Measurements from ENCODE around the gene PLAC8L1.

PLAC8L1 gene

DNA sequence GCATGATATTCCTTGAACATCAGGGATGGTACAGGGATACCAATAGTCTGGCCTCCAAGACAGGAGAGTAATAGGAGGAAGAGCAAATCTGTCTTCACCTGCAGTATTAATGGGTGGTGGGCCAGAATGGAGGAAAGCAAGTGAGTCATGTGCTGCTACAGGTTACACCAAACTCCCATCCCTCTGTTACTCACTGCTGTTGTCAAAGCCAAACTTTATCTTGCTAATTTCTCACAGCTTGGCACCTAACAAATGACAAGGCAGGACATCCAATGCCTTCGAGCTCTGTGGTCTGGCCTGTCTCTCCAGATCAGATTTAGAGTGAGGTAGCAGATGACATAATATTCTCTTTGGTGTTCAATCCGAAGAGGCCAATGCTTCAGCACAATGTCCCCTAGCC, 26.8 kb downstream of the PLAC8L1 start:
- DNase-seq = no peak

DNA sequence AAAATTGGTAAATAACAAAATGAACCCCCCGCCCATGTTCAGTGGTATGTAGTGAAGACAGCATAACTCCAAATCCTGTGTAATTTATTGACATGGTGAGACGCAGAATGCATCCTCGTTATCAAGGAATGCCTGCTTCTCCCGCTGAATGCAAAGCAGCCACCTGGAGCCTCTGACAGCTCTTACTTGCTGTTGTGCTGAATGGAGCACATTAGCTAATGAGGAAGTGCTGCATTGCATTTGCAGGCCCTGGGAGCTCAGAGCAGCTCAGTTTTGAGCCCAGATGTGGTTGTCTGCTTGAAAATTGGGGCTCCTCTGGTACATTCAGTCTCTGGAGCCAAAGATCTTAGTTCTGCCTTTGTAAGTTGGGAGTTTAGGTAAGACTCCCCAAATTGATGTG, 28.9 kb downstream of the PLAC8L1 start:
- no peak for DNase-seq

DNA sequence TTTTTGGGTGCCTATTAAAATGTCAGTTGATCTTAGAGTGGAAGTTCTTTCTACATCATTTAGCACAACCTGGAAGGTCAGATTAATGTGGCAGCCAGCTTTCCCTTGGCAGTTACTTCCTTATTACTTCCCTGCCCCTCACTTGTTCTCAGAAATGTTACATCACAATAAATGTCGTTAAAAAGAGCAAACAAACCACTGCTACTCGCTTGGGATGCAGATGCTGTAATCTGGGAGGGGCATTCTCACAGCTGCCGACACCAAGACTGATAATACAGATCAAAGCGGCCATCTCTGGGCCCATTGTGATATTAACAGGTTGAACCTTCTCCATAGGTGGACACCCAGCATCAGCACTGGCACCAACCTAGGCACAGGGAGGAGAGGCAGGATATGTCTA, 29.3 kb downstream of the PLAC8L1 start:
- DNase-seq = no peak

DNA sequence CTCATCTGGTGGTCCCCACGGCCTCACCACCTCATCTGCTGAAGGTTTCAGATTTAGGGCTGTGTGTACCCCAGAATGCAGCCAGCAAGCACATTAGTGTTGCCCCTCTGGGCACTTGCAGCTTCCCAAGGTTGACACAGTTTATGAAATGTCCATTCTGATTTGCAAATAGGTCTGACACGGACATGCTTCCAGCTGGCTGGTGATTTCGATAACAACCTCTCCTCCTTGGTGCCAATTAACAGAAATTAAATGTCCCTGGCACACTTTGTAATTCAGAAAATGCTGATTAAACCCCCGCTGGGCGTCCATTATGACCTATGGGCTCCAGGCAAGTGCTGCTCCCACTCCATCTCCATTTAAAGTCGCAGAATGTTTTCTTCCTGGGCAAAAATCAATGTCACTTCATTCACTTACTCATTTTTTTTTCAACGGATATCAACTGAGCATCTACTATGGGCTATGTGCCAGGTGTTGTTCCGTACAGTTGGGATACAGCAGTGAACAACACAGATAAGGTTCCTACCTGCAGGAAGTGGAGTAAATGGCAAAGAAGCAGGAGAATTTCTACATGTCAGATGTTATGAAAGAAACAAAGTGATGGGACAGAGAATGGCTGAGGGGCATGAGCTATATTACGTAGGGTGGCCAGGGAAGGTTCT, 32.0 kb downstream of the PLAC8L1 start:
- no peak for DNase-seq

DNA sequence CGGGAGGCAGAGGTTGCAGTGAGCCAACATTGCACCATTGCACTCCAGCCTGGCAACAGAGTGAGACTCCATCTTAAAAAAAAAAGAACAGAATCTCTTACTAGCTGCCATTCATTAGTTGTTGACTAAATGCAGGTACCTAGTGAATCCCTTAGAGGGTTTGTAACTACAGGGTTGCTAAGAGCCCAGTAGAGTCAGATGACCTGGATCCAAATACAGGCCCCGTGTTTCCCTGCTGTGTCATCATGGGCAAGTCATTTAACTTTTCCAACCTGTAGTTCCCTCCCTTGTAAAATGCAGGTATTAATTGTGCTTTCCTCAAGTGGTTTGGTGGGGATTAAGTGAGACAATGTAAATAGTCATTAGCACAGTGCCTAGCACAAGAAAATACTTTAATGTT, 32.8 kb downstream of the PLAC8L1 start:
- DNase-seq = no peak

DNA sequence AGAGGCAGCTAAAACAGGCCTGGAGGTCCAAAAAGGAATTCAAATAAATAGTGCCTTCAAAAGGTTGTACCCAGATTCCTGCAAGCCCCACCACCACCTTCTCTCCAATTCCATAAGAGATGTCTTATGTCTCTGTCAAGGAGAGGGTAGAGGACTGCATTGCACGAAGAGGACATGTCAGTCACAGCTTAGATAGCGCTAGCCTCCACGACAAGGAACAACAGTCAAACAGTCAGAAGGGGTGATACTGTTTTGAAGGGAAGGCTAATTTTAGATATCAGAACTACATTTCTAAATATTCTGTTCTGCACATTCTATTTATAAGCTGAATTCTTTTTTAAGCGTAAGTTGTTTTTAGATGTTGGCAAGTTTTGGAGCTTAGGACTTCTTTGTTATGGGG, 34.2 kb downstream of the PLAC8L1 start:
- no peak for DNase-seq

DNA sequence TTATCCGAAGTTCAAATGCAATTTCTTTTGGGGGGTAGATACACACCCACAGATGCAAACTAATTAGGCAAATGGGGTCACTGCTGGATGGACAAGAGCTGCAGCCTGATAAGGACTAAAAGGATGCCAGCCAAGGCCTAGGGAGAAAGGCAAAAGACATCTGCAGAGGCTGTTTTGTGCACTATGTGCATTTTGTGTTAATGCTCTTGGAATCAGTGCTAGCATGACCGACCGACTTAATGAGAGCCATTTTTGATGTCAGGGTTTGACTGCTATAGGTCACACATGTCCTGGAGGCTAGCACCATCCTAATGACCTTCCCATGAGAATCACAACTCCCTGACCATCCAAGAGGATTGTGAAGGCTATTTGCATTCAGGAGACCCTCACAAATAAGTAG, 34.6 kb downstream of the PLAC8L1 start:
- DNase-seq = no peak

DNA sequence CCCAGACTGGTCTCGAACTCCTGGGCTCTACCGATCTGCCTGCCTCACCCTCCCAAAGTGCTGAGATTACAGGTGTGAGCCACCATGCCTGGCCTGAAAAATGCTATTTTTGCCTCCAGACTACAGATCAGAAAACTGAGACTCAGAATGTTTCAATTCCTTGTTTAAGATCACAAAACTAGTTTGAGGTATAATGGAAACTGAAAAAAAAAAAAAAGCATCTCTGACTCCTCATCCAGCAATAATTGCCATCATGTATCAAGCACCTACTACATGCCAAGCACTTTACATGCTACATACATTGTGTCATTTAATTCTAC, 35.6 kb downstream of the PLAC8L1 start:
- no peak for DNase-seq

DNA sequence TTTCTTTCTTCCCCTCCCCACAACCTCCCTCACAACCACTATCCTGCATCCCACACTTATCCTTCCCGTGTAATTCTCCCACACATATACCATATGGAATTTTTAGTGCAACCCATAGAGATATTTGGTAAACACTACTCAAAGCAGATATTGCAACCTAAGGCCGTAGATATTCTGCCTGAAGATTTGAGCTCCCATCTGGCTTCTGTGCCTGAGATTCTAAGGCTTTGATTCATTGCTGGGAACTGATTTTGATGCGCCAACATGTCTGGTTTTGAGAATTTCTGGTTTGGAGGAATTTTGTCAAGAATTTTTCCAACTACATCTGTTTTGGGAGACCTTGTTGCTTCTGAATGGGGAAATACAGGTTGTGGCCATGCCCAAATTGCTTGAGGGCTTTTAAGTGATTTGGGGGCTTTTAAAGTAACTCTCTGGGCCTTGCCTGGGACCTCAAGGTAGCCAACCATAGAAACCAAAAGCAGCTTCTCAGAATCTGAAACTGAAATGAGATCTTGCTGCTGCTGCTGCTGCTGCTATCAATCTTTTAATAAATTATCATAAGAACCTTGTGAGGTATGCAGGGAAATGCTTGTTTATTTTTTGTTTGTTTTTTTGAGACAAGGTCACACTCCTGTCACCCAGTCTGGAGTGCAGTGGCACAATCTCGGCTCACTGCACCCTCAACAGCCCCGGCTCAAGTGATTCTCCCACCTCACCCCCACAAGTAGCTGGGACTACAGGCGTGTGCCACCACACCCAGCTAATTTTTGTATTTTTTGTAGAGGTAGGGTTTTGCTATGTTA, 36.2 kb downstream of the PLAC8L1 start:
- DNase-seq = no peak

DNA sequence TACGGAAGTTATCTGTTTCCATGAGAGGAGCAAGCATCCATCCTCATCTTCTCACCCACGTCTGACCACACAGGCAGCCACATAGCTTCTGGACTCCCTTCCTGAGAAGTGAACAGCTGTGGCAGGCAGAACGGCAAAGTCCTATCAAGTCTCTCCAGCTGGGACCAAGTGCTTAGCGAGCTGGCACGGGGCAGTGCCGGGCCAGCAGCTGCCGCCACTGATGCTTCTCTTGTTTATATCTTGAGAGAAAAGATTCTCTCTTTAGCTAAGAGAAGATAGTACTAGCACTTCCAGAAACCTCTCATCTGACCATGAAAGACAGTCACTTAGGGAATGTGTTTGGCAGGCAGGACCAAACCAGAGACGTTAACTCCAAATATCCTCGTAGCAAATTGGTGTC, 37.2 kb downstream of the PLAC8L1 start:
- no peak for DNase-seq

DNA sequence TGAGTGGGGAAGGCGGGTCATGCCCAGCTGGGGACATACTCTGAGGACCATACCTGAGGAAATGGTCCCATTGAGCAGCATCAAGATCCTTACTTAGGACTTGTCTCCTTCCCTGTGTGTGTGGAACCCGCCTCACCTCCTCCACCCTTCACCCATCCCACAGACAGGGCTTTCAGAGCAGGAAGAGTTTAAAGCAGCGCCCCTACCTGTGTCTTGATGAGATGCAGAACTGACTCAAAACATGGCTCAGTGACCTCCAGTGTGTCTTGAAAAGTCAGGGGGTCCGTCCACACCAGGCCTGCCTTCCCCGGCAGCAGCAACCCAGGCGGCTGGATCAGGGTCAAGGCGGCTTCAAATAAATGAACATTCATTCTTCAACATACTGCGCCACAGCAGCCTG, 38.4 kb downstream of the PLAC8L1 start:
- DNase-seq = no peak

DNA sequence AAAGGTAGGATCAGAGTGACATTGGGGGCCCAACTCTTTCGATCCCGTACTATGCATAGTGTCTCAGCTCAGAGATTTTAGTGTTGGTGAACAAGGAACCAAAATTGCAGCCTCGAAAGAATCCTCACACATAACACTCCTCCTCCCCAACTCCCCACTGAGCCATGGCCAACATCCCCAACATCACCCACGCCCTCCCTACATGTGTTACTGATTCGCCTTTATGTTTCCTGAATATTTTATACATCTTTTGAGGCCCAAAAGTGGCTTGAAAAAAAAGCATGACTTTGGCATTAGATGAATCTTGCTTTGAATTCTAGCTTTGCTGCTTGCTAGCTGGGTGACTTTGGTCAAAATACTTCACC, 45.2 kb downstream of the PLAC8L1 start:
- no peak for DNase-seq

DNA sequence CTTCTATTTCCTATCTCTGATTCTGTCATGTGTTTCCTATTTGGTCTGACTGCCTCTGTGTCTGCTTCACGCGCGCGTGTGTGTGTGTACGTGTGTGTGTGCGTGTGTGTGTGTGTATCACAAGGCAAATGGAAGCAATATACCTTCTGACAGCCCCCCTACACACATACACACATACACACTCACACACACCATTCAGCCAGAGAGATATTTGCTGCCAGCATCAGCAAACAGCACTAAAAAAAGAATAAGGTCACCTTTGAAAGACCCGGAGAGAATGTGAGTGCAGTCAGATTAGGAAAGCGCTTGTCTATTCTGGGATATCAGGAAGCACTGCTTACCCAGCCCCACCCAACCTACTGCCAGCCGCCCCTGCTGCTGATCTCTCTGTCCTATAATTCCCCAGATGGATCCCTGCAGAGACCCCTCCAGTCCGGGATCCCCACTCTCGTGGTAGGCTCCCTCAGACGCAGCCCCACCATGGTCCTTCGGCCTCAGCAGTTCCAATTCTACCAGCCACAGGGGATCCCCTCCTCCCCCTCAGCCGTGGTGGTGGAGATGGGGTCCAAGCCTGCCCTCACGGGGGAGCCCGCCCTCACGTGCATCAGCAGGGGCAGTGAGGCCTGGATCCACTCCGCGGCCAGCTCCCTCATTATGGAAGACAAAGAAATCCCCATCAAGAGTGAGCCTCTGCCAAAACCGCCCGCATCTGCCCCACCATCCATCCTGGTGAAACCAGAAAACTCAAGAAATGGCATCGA, 45.7 kb downstream of the PLAC8L1 start:
- DNase-seq = no peak

DNA sequence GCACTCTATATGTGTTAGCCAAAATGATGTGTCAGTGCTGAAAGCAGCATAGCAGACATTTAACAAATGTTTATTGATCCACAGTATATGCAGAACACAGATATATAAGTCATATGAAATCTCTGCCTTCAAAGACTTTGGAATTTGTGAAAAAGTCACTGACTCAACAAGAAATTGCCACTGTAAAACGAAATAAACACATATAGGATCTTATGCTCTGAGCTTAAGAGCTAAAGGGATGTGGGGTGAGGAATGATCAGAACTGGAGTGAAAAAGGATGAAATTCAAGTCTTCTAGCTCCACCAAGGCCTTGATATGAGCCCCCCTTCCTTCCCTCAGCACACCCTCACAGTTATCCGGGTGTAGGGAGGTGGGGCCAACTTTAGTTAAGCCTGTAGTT, 49.9 kb downstream of the PLAC8L1 start:
- no peak for DNase-seq

DNA sequence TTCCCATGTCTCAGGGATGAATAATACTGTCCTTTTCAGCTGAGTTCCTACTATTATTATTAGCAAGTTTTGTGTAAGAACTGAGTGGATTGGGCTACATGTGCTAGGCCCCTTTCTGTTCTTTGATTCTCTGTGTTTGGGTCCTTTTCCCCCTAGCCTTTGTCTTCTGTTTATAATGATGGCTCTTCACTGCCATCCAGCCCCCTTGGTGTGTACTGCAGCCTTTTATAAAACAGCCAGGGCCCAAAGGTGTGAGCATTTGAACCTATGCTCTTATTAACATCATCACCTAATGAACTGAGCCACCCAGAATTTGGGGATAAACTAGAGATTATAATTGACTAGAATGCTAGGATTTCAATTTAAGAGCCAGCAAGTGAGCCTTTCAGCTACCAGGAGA, 52.6 kb downstream of the PLAC8L1 start:
- DNase-seq = peak; percentile 15

DNA sequence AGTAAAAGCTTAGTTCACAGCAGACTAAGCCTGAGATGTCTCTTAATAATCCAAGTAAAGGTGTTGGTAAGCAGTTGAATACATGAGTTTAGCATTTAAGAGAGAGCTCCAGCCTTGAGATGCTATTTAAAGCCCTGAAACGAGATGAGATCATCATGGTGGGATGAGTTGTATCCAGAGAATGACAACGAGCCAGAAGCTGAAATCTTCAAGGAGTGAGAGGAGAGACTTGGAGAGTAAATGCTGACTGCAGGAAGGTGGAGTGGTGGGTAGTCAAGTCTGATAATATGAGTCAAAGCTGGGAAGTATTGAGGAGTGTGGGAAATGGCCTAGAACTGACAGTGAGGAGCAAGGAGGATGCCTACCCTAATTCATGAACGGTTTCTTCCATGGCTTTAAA, 53.7 kb downstream of the PLAC8L1 start:
- no peak for DNase-seq

DNA sequence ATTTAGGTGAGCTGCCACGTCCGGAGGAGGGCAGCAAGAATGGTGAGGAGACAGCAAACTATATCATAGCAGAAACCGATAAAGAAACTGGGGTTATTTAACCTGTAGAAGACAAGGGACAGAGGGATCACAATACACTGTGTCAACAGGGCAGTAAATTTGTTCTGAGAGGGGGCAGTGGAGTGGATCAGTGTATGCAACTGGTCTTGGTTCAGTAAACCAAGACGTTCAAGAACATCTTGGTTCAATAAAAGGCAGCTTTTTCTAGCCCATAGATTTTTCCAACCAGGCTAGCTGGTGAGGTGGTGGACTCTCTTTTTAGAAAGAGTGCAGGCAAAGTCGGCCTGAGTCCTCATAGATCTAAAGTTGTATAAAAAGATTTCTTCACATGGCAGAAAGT, 55.3 kb downstream of the PLAC8L1 start:
- no peak for DNase-seq

DNA sequence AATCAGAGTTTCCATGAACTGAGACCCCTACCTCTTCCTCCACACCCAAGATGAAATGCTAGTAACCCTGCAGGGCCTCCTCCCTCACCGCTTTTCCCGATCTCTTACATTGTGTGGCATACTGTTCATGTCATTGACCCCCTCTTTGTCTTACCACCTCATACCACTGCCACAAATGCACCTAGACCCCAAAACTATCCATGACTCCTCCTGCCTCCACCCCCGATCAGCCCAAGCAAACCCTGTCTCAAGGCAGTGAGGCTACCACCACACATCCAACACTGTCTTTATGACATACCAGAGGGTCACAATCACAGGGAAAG, 55.7 kb downstream of the PLAC8L1 start:
- no peak for DNase-seq

DNA sequence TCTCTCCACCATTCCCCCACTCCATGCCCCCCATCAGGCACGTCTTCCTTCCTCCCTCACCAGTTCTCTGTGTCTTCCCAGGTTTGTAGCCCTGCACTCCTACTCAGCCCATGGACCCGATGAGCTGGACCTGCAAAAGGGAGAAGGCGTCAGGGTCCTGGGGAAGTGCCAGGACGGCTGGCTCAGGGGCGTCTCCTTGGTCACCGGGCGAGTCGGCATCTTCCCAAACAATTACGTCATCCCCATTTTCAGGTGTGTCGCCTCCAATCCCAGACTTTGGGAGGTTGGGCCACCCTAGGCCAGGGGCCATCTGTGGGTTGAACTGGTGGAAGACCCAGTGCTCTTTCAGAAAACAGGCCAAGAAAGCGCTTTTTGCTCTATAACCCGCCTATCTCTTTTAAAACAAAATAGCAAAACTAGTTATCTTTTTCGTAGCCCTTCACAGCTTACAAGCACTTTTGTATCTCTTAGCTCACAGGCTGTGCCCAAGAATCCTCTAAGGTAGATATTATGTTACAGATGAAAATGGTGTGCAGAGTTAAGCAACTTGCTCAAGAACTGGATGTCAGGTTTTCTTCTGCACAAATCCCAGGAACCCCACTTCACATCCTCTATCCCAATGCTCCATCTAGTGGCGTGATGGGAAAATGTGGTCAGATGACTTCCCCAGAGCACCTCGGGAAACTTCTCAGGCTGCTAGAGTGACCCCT, 56.2 kb downstream of the PLAC8L1 start:
- peak; percentile 38 for DNase-seq

DNA sequence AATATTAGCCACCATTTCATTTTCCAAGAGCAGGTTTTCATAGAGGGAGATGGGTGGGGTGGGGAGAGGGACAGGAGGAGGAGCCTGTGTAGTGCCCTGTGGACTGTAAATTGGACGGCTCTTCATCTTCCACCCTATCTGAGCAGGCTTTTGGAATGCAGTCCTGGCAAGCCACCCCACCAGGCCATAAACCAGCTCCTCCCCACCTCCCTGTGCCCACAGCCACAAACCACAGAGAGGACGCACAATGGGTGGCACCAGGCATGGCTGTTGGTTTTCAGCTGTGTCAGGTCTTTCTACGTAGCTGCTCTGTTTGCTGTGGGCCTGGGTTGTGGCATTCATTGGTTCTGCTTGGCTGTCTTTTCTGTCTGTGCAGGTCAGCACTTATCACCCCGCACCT, 58.0 kb downstream of the PLAC8L1 start:
- DNase-seq = no peak

DNA sequence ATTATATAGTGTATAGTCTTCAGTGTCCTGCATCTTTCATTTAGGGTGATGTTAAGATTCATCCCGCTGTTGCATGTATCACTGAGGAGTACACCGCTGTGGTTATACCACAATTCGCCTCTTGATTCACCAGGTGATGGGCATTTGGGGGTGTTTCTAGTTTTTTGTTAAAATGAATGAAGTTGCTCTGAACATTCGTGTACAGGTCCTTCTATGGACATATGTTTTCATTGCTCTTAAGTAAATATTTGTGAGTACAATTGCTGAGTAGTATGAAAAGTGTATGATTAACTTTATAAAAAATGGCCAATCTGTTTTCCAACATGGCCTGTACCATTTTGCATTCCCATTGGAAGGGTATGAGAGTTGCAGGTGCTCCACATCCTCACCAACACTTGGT, 61.7 kb downstream of the PLAC8L1 start:
- no peak for DNase-seq

DNA sequence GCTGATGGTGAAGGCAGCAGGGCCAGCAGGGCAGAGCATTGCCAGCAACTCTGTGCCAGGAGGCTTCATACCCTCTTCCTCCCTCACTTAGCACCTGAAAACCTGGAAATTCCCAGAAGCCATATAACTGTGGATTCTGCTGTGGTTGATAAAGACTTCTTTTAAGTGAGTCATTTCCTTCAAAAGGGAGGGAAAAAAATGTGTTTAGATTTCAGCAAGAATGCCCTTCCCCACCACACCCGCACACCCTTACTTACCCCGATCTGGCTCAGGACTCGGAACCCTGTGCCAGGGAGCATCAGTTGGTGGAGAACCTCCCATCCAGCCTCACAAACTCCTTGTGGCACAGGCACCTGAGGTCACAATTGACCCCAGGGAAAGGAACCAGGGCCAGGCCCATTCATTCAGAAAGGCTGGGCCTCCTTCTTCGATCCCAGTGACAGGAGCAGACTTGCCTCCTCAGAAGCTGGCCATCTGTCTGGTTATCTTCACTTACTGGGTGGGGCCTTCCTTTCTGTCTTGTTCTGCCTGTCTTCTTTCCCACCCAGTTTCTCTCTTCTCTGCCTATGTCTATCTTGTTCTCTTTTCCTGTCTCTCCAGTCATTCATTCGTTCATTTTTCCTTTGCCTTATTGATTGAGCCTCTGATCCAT, 62.6 kb downstream of the PLAC8L1 start:
- no peak for DNase-seq

DNA sequence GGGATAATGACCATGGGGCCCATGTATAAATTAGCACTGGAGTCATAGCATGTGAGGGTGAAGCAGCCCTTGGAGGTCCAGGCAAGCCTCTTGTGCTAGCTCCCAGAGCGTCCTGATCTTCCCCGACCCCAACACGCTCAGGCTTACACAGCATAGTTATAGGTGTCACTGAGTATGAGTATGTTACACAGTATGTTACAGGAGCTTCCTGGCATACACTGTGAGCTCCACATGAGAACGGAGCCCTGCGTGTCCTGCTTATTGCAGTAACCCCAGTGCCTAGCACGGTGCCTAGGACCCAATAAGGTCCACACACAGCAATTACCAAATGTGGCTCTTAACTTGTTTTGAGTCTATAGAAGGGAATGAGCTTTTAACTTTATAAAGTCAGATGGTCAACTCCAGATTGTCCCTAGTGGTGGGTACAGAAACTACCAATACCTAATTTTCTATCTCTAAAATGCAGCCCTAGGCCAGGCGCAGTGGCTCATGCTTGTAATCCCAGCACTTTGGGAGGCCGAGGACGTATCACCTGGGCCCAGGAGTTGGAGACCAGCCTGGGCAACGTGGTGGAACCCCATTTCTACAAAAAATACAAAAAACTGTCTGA, 64.1 kb downstream of the PLAC8L1 start:
- DNase-seq = no peak
